IMR-90 (cell line): ENCODE results near the gene SLC12A7. TPM values are rescaled to one million over a fixed set of nuclear protein-coding genes. Genes with fewer than 3 reads are reported as not detected.

ENCODE experiments used
- ATAC-seq: fragments of 200-7000 bp; cut with Tn5 transposase; 2 replicates; pipeline ENCODE4 v1.9.1; 2020; ENCODE audit warnings: low read depth, mild to moderate bottlenecking, moderate library complexity
- BruUV-seq: library from RNA; stranded (reverse); fragments of 400-500 nt; replicated peaks from 2 replicates; lab custom pipeline; 2021; lab: Mats Ljungman, UMichigan
- CTCF ChIA-PET: fragments of 300-600 bp; formaldehyde crosslinking; extraction: SDS; loops from one replicate; lab custom pipeline; 2021; ENCODE audit warnings: antibody characterized with exemption; lab: Yijun Ruan, JAX
- POLR2A ChIA-PET: fragments of 300-600 bp; sonication (Branson Sonifier 250); formaldehyde crosslinking; loops from one replicate; lab custom pipeline; 2022; ENCODE audit warnings: antibody characterized with exemption; ENCODE audit not compliant: unreplicated experiment; lab: Charles Lee
- DNase-seq: peaks from one replicate; pipeline ENCODE4 v3.0.0; 2013
- H2AFZ ChIP-seq: replicated peaks from 2 replicates; pipeline ENCODE3; 2013; ENCODE audit warnings: low read length, mild to moderate bottlenecking; ENCODE audit not compliant: poor library complexity
- H2AK5ac ChIP-seq: 2 replicates; pipeline ENCODE4 v1.6.1; 2013; ENCODE audit warnings: low read depth, low read length, inconsistent platforms
- H2AK9ac ChIP-seq: replicated peaks from 2 replicates; pipeline ENCODE3; 2013; ENCODE audit warnings: mild to moderate bottlenecking, low read depth, low read length, moderate library complexity; ENCODE audit not compliant: poor library complexity
- H2BK120ac ChIP-seq: 2 replicates; pipeline ENCODE4 v1.6.1; 2013; ENCODE audit warnings: low read depth, low read length, inconsistent platforms
- H2BK15ac ChIP-seq: 3 replicates; pipeline ENCODE4 v1.6.1; 2013; ENCODE audit warnings: low read depth, low read length, inconsistent platforms
- H2BK20ac ChIP-seq: 2 replicates; pipeline ENCODE4 v1.6.1; 2013; ENCODE audit warnings: low read depth, mild to moderate bottlenecking, inconsistent platforms, low read length, moderate library complexity
- H2BK5ac ChIP-seq: 2 replicates; pipeline ENCODE4 v1.6.1; 2013; ENCODE audit warnings: mild to moderate bottlenecking, low read depth, low read length, inconsistent platforms; ENCODE audit not compliant: poor library complexity, severe bottlenecking
- H3K14ac ChIP-seq: replicated peaks from 2 replicates; pipeline ENCODE4 v1.6.1; 2013; ENCODE audit warnings: low read depth, low read length, inconsistent platforms
- H3K18ac ChIP-seq: 2 replicates; pipeline ENCODE4 v1.6.1; 2013; ENCODE audit warnings: low read depth, low read length, control low read depth
- H3K23ac ChIP-seq: 2 replicates; pipeline ENCODE4 v1.6.1; 2013; ENCODE audit warnings: low read depth, low read length, inconsistent platforms
- H3K27ac ChIP-seq: 2 replicates; pipeline ENCODE4 v1.5.1; 2013; ENCODE audit warnings: mild to moderate bottlenecking, control low read depth, low read length; ENCODE audit not compliant: insufficient read depth
- H3K27me3 ChIP-seq: 2 replicates; pipeline ENCODE4 v1.6.1; 2013; ENCODE audit warnings: low read length; ENCODE audit not compliant: control insufficient read depth, insufficient read depth
- H3K36me3 ChIP-seq: 2 replicates; pipeline ENCODE4 v1.6.1; 2013; ENCODE audit warnings: low read length, mixed read lengths; ENCODE audit not compliant: control insufficient read depth, insufficient read depth
- H3K4ac ChIP-seq: 2 replicates; pipeline ENCODE4 v1.6.1; 2013; ENCODE audit warnings: low read depth, low read length, inconsistent platforms
- H3K4me1 ChIP-seq: 2 replicates; pipeline ENCODE4 v1.6.1; 2013; ENCODE audit warnings: low read length, mixed read lengths; ENCODE audit not compliant: control insufficient read depth, insufficient read depth
- H3K4me2 ChIP-seq: 2 replicates; pipeline ENCODE4 v1.6.1; 2013; ENCODE audit warnings: low read depth, mild to moderate bottlenecking, control low read depth, low read length, moderate library complexity
- H3K4me3 ChIP-seq: 2 replicates; pipeline ENCODE4 v1.5.1; 2013; ENCODE audit warnings: low read depth, mild to moderate bottlenecking, control low read depth, low read length, moderate library complexity; ENCODE audit not compliant: insufficient read depth
- H3K56ac ChIP-seq: 2 replicates; pipeline ENCODE4 v1.6.1; 2013; ENCODE audit warnings: low read length, inconsistent platforms; ENCODE audit not compliant: insufficient read depth; ENCODE audit errors: extremely low read depth
- H3K79me1 ChIP-seq, 2 experiments: 2 replicates each; pipeline ENCODE4 v1.6.1; 2013; ENCODE audit warnings: low read length in 2 of 2, inconsistent platforms in 1 of 2, low read depth in 1 of 2
- H3K9ac ChIP-seq: 2 replicates; pipeline ENCODE4 v1.6.1; 2013; ENCODE audit warnings: low read depth, low read length, control low read depth
- H3K9me1 ChIP-seq: 2 replicates; pipeline ENCODE4 v1.6.1; 2013; ENCODE audit warnings: low read length, inconsistent platforms; ENCODE audit not compliant: insufficient read depth
- H3K9me3 ChIP-seq: 2 replicates; pipeline ENCODE4 v1.6.1; 2013; ENCODE audit warnings: low read length; ENCODE audit not compliant: control insufficient read depth, insufficient read depth
- H4K20me1 ChIP-seq: 2 replicates; pipeline ENCODE4 v1.6.1; 2013; ENCODE audit warnings: low read length, inconsistent platforms; ENCODE audit not compliant: insufficient read depth
- H4K5ac ChIP-seq: 2 replicates; pipeline ENCODE4 v1.6.1; 2013; ENCODE audit warnings: mild to moderate bottlenecking, low read depth, low read length, control low read depth
- H4K8ac ChIP-seq, 2 experiments: 2 replicates each; pipeline ENCODE4 v1.6.1; 2013; ENCODE audit warnings: low read depth in 2 of 2, low read length in 2 of 2, control low read depth in 1 of 2, inconsistent platforms in 1 of 2
- H4K91ac ChIP-seq: 2 replicates; pipeline ENCODE4 v1.6.1; 2013; ENCODE audit warnings: low read depth, low read length, inconsistent platforms; ENCODE audit not compliant: insufficient read depth
- BHLHE40 ChIP-seq: fragments of 150-350 bp; IDR thresholded peaks from 2 replicates; pipeline ENCODE4 v1.6.1; 2016; ENCODE audit warnings: mild to moderate bottlenecking, low read depth, low read length
- CEBPB ChIP-seq: IDR thresholded peaks from 2 replicates; pipeline ENCODE4 v1.6.1; 2012; ENCODE audit warnings: low read depth, low read length, improper control_type of control experiment
- CHD1 ChIP-seq: IDR thresholded peaks from 2 replicates; pipeline ENCODE4 v1.6.1; 2012; ENCODE audit warnings: low read depth, low read length, improper control_type of control experiment
- FOS ChIP-seq: fragments of 150-350 bp; IDR thresholded peaks from 2 replicates; pipeline ENCODE4 v1.6.1; 2016; ENCODE audit warnings: low read depth, low read length
- MAFK ChIP-seq: IDR thresholded peaks from 2 replicates; pipeline ENCODE4 v1.6.1; 2012; ENCODE audit warnings: low read depth, low read length, improper control_type of control experiment
- MAZ ChIP-seq: IDR thresholded peaks from 2 replicates; pipeline ENCODE4 v1.6.1; 2012; ENCODE audit warnings: low read depth, mild to moderate bottlenecking, low read length, improper control_type of control experiment, moderate library complexity, borderline replicate concordance
- MXI1 ChIP-seq: IDR thresholded peaks from 2 replicates; pipeline ENCODE4 v1.6.1; 2012; ENCODE audit warnings: low read depth, mild to moderate bottlenecking, low read length, moderate library complexity, borderline replicate concordance
- NFE2L2 ChIP-seq: fragments of 150-350 bp; IDR thresholded peaks from 2 replicates; pipeline ENCODE4 v1.6.1; 2016; ENCODE audit warnings: low read depth, mild to moderate bottlenecking, low read length
- POLR2A ChIP-seq: IDR thresholded peaks from 2 replicates; pipeline ENCODE4 v1.6.1; 2012; ENCODE audit warnings: mild to moderate bottlenecking, low read depth, low read length
- RAD21 ChIP-seq: IDR thresholded peaks from 2 replicates; pipeline ENCODE4 v1.6.1; 2012; ENCODE audit warnings: low read length, improper control_type of control experiment
- RCOR1 ChIP-seq: IDR thresholded peaks from 2 replicates; pipeline ENCODE4 v1.6.1; 2012; ENCODE audit warnings: mild to moderate bottlenecking, low read length, improper control_type of control experiment; ENCODE audit not compliant: insufficient replicate concordance
- RFX5 ChIP-seq: IDR thresholded peaks from 2 replicates; pipeline ENCODE4 v1.8.0; 2012; ENCODE audit warnings: low read depth, mild to moderate bottlenecking, low read length, moderate library complexity
- SMC3 ChIP-seq: fragments of 150-350 bp; IDR thresholded peaks from 2 replicates; pipeline ENCODE4 v1.6.1; 2016; ENCODE audit warnings: low read depth, mild to moderate bottlenecking, antibody characterized with exemption, low read length, moderate library complexity
- WGBS, 2 experiments: methylation state at CpG; one replicate each; pipeline versions ENCODE4 v1.1.5 to v1.1.7; 2013; ENCODE audit warnings: missing lambda C conversion rate in 2 of 2; ENCODE audit not compliant: insufficient read length in 1 of 2; ENCODE audit errors: extremely low coverage in 2 of 2; 5-methylcytosine and 5-hydroxymethylcytosine counted together
- dilution Hi-C: fragments of 300-500 bp; cut with HindIII; formaldehyde crosslinking; loops from one replicate; pipeline ENCODE4 v1.14.3; 2018; ENCODE audit warnings: low sequenced_read_pairs; ENCODE audit not compliant: unreplicated experiment
- in situ Hi-C: fragments of 300-500 bp; cut with MboI; formaldehyde crosslinking; loops from 3 replicates; pipeline ENCODE4 v1.14.3; 2019; ENCODE audit warnings: low sequenced_read_pairs, inconsistent platforms, mixed read lengths
- intact Hi-C: fragments of 100-400 bp; cut with micrococcal nuclease; formaldehyde crosslinking; loops from 2 replicates; pipeline ENCODE4 v1.10.0; 2022
- polyA plus RNA-seq, 3 experiments: library from polyadenylated mRNA; depleted of rRNA; stranded (reverse); fragments of >200 nt; gene quantifications; 2 replicates each; pipeline ENCODE4 v1.2.3, GENCODE V29; 2012; ENCODE audit warnings: low replicate concordance in 1 of 3
- total RNA-seq: library from RNA; depleted of rRNA; stranded (reverse); fragments of >200 nt; gene quantifications from 2 replicates; pipeline ENCODE4 v1.2.3, GENCODE V29; 2012
- TF ChIP-seq, protein P1 (sequence below): fragments of 150-350 bp; IDR thresholded peaks from 2 replicates; pipeline ENCODE4 v1.6.1; 2016; ENCODE audit warnings: low read depth, mild to moderate bottlenecking, low read length, moderate library complexity, borderline replicate concordance
- TF ChIP-seq, protein P2 (sequence below): conservative IDR thresholded peaks from 2 replicates; pipeline ENCODE4 v1.5.1; 2012; ENCODE audit warnings: mild to moderate bottlenecking, low read depth, low read length, improper control_type of control experiment
- TF ChIP-seq, protein P3 (sequence below): fragments of 150-350 bp; IDR thresholded peaks from 2 replicates; pipeline ENCODE4 v1.6.1; 2017; ENCODE audit warnings: mild to moderate bottlenecking, antibody characterized with exemption, low read length, low read depth

SLC12A7 gene
- total and polyA plus RNA-seq, 2 of the 4 experiments (the other 2 are of a cell fraction): 3.0 to 6.1 TPM

DNA sequence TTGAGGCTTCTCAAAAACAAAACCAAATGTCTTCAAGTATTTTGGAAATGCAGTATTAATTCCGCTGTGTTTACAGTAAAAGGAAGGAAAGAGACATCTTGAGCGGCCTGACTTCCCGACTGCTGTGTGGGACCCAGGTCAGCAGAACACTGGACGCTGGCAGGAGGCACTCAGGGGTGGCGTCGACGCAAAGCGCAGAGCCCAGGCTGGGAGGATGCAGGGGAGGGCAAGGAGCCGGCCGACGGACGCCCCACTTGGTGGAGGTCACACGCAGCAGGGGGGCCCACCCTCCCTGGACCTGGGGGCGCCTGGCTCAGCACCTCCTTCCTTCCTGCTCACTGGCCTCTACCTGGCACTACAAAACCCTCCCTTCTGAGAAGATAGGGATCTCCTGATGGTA, 19.7 kb downstream of the SLC12A7 start:
- ChIA-PET POLR2A (no interaction called here), CTCF (no interaction called here)
- dilution Hi-C loops: no loop called here
- 88% methylated on average over 6 of the region's 14 CpGs; no CpG with 5 or more reads in 1 of the 2 experiments for WGBS, 2 experiments
- BruUV-seq: no TSS peak
- Histone ChIP-seq H2BK15ac (no peak overlapping the region), H4K20me1 (no peaks in the 10 kb centered on the region; the same call in 1 of the 2 replicates), H4K91ac (no peak overlapping the region), H3K23ac (no peak overlapping the region), H2AK5ac (no peak overlapping the region), H2BK5ac (no peak overlapping the region), H3K9ac (no peak overlapping the region), H2AFZ (no peak overlapping the region), H3K18ac (no peak overlapping the region), H4K5ac (no peak overlapping the region), H3K9me1 (no peaks in the 10 kb centered on the region), H2BK20ac (no peak overlapping the region), H3K4me3 (no peak overlapping the region), H2AK9ac (no peak overlapping the region), H3K4ac (no peak overlapping the region), H3K4me2 (no peak overlapping the region), H3K56ac (no peak overlapping the region), H3K4me1 (no peaks in the 10 kb centered on the region), H4K8ac (no peak overlapping the region), H3K79me1 (no peaks in the 10 kb centered on the region), H3K27me3 (no peaks in the 10 kb centered on the region), H3K14ac (no peak overlapping the region), H2BK120ac (no peak overlapping the region), H3K27ac (no peak overlapping the region), H3K9me3 (no peaks in the 10 kb centered on the region), H3K36me3 (peaks cover 11% of the 10 kb centered on the region; the same call in 1 of the 2 replicates)
- in situ Hi-C loops: no loop called here
- DNase-seq (no peak), ATAC-seq (no peak)
- intact Hi-C loops: no loop called here
- no peak for TF ChIP-seq RFX5
- TF ChIP-seq MAFK: no peak
- TF ChIP-seq, protein P1, sequence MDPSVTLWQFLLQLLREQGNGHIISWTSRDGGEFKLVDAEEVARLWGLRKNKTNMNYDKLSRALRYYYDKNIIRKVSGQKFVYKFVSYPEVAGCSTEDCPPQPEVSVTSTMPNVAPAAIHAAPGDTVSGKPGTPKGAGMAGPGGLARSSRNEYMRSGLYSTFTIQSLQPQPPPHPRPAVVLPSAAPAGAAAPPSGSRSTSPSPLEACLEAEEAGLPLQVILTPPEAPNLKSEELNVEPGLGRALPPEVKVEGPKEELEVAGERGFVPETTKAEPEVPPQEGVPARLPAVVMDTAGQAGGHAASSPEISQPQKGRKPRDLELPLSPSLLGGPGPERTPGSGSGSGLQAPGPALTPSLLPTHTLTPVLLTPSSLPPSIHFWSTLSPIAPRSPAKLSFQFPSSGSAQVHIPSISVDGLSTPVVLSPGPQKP: no peak
- TF ChIP-seq POLR2A: no peak
- TF ChIP-seq NFE2L2: no peak
- TF ChIP-seq FOS: no peak
- no peak for TF ChIP-seq MAZ
- no peak for TF ChIP-seq MXI1
- TF ChIP-seq, protein P2, sequence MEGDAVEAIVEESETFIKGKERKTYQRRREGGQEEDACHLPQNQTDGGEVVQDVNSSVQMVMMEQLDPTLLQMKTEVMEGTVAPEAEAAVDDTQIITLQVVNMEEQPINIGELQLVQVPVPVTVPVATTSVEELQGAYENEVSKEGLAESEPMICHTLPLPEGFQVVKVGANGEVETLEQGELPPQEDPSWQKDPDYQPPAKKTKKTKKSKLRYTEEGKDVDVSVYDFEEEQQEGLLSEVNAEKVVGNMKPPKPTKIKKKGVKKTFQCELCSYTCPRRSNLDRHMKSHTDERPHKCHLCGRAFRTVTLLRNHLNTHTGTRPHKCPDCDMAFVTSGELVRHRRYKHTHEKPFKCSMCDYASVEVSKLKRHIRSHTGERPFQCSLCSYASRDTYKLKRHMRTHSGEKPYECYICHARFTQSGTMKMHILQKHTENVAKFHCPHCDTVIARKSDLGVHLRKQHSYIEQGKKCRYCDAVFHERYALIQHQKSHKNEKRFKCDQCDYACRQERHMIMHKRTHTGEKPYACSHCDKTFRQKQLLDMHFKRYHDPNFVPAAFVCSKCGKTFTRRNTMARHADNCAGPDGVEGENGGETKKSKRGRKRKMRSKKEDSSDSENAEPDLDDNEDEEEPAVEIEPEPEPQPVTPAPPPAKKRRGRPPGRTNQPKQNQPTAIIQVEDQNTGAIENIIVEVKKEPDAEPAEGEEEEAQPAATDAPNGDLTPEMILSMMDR: no peak
- no peak for TF ChIP-seq CHD1
- no peak for TF ChIP-seq SMC3
- no peak for TF ChIP-seq RCOR1
- TF ChIP-seq, protein P3, sequence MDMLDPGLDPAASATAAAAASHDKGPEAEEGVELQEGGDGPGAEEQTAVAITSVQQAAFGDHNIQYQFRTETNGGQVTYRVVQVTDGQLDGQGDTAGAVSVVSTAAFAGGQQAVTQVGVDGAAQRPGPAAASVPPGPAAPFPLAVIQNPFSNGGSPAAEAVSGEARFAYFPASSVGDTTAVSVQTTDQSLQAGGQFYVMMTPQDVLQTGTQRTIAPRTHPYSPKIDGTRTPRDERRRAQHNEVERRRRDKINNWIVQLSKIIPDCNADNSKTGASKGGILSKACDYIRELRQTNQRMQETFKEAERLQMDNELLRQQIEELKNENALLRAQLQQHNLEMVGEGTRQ: no peak
- TF ChIP-seq CEBPB: no peak
- no peak for TF ChIP-seq RAD21
- no peak for TF ChIP-seq BHLHE40
